CD8-positive, alpha-beta memory T cell (primary cell): ENCODE measurements around the gene TLR9. TPM values are rescaled to one million over a fixed set of nuclear protein-coding genes. Genes with fewer than 3 reads are reported as not detected.

Experiments used
- CTCF ChIA-PET: fragments of 350-600 bp; sonication (Branson Sonifier 250); formaldehyde crosslinking; loops from one replicate; lab custom pipeline; 2021; ENCODE audit warnings: antibody characterized with exemption; lab: Charles Lee
- POLR2A ChIA-PET: fragments of 350-600 bp; sonication (Branson Sonifier 250); formaldehyde crosslinking; loops from one replicate; lab custom pipeline; 2021; ENCODE audit warnings: antibody characterized with exemption; lab: Charles Lee
- DNase-seq, 5 donors: peaks; one replicate each; pipeline versions ENCODE4 v3.0.0 to v3.0.0-alpha.2; 2020 to 2022; ENCODE audit warnings: mixed read lengths in 1 of 5
- H3K27ac ChIP-seq: one replicate; pipeline ENCODE4 v1.7.0; 2013; ENCODE audit warnings: low read depth, mild to moderate bottlenecking, low read length, moderate library complexity
- H3K27me3 ChIP-seq: 2 replicates; pipeline ENCODE4 v1.7.0; 2013; ENCODE audit warnings: low read length, mild to moderate bottlenecking; ENCODE audit not compliant: insufficient read depth, poor library complexity, severe bottlenecking
- H3K36me3 ChIP-seq: 2 replicates; pipeline ENCODE4 v1.7.0; 2013; ENCODE audit warnings: mild to moderate bottlenecking, low read length, moderate library complexity; ENCODE audit not compliant: insufficient read depth
- H3K4me1 ChIP-seq: 2 replicates; pipeline ENCODE4 v1.7.0; 2013; ENCODE audit warnings: mild to moderate bottlenecking, low read length, moderate library complexity; ENCODE audit not compliant: insufficient read depth
- H3K4me3 ChIP-seq: 2 replicates; pipeline ENCODE4 v1.7.0; 2013; ENCODE audit warnings: mild to moderate bottlenecking, low read length
- H3K9me3 ChIP-seq: 2 replicates; pipeline ENCODE4 v1.7.0; 2013; ENCODE audit warnings: mild to moderate bottlenecking, low read length
- H3K27ac Mint-ChIP-seq, 8 donors: one replicate each; pipeline ENCODE4 v1.8.0; 2020 to 2021; ENCODE audit warnings: mixed read lengths in 8 of 8, mild to moderate bottlenecking in 6 of 8, inconsistent platforms in 3 of 8, moderate library complexity in 3 of 8
- H3K27me3 Mint-ChIP-seq, 2 donors: one replicate each; pipeline ENCODE4 v1.8.0; 2020 to 2021; ENCODE audit warnings: mixed read lengths in 2 of 2, mild to moderate bottlenecking in 1 of 2, moderate library complexity in 1 of 2
- H3K36me3 Mint-ChIP-seq, 3 donors: one replicate each; pipeline ENCODE4 v1.8.0; 2020 to 2021; ENCODE audit warnings: mixed read lengths in 3 of 3, inconsistent platforms in 1 of 3, mild to moderate bottlenecking in 1 of 3
- H3K4me1 Mint-ChIP-seq, 3 donors: one replicate each; pipeline ENCODE4 v1.8.0; 2020 to 2021; ENCODE audit warnings: mixed read lengths in 3 of 3, inconsistent platforms in 1 of 3, mild to moderate bottlenecking in 1 of 3
- H3K4me3 Mint-ChIP-seq, 7 donors: one replicate each; pipeline ENCODE4 v1.8.0; 2020 to 2021; ENCODE audit warnings: mixed read lengths in 7 of 7, mild to moderate bottlenecking in 6 of 7, moderate library complexity in 4 of 7, inconsistent platforms in 2 of 7
- H3K9me3 Mint-ChIP-seq, 5 donors: one replicate each; pipeline ENCODE4 v1.8.0; 2020 to 2022; ENCODE audit warnings: mixed read lengths in 5 of 5, mild to moderate bottlenecking in 3 of 5, moderate library complexity in 2 of 5, inconsistent platforms in 1 of 5
- polyA plus RNA-seq: library from polyadenylated mRNA; unstranded; fragments of 300-500 nt; fragmentation: Illumina TruSeq; gene quantifications from one replicate; pipeline ENCODE4 v1.2.3, GENCODE V29; 2021
- total RNA-seq, 2 experiments: library from RNA; stranded (reverse); gene quantifications; one replicate each; pipeline ENCODE4 v1.2.3, GENCODE V29; 2021

TLR9 gene
- total and polyA plus RNA-seq, 3 experiments from 2014 or later, result 0.16 to 0.22 (median 0.16) TPM

DNA sequence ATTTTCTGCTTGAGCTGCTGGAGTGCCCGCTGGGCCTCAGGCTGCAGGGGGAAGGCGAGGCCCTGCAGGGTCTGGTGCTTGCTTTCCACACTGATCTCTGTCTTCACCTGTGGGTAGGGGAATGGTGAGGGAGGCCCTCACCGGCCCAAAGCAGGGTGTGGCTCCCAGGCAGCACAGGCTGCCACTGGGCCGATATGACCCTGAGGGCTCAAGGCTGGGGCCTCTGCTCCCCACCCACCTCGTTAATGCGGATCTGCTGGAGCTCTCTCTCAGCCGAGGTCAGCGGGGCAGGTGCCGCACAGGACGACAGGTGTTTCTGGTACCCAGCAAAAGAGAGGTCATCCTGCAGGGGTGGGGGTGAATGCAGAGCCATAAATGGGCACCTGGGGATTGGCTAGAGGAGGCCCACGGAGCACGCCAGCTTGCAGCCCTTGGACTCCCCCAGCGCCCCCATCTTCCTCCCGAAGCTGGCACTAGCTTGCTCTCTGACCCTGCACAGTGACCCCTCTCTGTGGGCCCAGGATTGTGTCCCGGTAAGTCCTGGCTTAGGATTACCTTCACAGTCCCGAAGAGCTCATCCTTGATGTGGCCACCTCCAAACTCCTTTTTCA is 5.5 kb upstream of the TLR9 start:
- H3K27me3 Mint-ChIP-seq, result peaks cover 0 to 2% of the 10 kb centered on the region in 2 donors
- Histone ChIP-seq H3K36me3 (peaks cover 26% of the 10 kb centered on the region), H3K27ac (no peak overlapping the region), H3K4me1 (peaks cover 53% of the 10 kb centered on the region), H3K27me3 (no peaks in the 10 kb centered on the region), H3K9me3 (no peaks in the 10 kb centered on the region), H3K4me3 (no peak overlapping the region)
- ChIA-PET POLR2A (interaction anchor here (0.6 to 1.3 kb wide), 5 partner anchors 7 to 111 kb away, joined by 3 to 10 read pairs (median 3); no protein-coding TSS in a partner anchor), CTCF (interaction anchor here (0.7 to 5.3 kb wide), 27 partner anchors 9 to 229 kb away, joined by 3 to 115 read pairs (median 9); partner anchors contain the start of genes PPM1M and WDR82)
- H3K9me3 Mint-ChIP-seq, result no peaks in the 10 kb centered on the region
- peaks cover 39 to 71% (median 52%) of the 10 kb centered on the region in 3 donors for H3K4me1 Mint-ChIP-seq
- peak overlapping the region in 1 of 7 donors; percentile 31 for H3K4me3 Mint-ChIP-seq
- peaks cover 0 to 79% (median 6%) of the 10 kb centered on the region in 3 donors for H3K36me3 Mint-ChIP-seq
- peak overlapping the region in 5 of 8 donors; percentile 13 to 93 (median 87) for H3K27ac Mint-ChIP-seq
- peak in 1 of 5 donors; percentile 46 for DNase-seq

DNA sequence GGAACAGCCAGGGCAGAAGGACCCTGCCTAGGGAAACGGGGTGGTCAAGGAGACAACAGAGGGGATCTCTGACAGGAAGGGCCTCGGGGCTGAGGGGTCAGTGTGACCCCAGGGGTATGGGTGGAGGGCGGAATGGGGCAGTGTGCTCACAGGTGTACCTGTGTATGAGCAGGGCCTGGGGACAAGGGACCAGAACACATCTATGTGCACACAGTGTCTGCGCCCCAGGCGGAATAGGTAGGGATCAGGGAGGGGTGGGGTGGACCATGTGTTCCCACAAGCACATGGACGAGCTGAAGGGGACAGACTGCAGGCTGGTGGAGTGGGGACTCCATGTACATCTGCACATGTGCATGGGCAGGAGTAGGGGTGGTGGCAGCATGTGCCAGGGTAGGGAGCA is 5.0 kb upstream of the TLR9 start:
- H3K9me3 ChIP-seq, result no peaks in the 10 kb centered on the region
- DNase-seq, result no peak
- Mint-ChIP-seq H3K4me3 (no peak overlapping the region), H3K4me1 (peaks cover 40 to 71% (median 52%) of the 10 kb centered on the region in 3 donors), H3K36me3 (peaks cover 0 to 74% (median 6%) of the 10 kb centered on the region in 3 donors), H3K27me3 (no peaks in the 10 kb centered on the region), H3K9me3 (no peaks in the 10 kb centered on the region), H3K27ac (peak overlapping the region in 4 of 8 donors; percentile 35 to 93 (median 90))
- peaks cover 26% of the 10 kb centered on the region for H3K36me3 ChIP-seq
- no peaks in the 10 kb centered on the region for H3K27me3 ChIP-seq
- H3K4me1 ChIP-seq, result peaks cover 54% of the 10 kb centered on the region
- ChIA-PET CTCF (interaction anchor here (0.7 to 5.3 kb wide), 16 partner anchors 11 to 228 kb away, joined by 3 to 115 read pairs (median 14); partner anchors contain the start of genes PPM1M and WDR82), POLR2A (interaction anchor here (0.6 to 1.3 kb wide), 3 partner anchors 8 to 111 kb away, joined by 3 to 10 read pairs (median 4); no protein-coding TSS in a partner anchor)
- H3K27ac ChIP-seq, result no peak overlapping the region
- H3K4me3 ChIP-seq, result no peak overlapping the region

DNA sequence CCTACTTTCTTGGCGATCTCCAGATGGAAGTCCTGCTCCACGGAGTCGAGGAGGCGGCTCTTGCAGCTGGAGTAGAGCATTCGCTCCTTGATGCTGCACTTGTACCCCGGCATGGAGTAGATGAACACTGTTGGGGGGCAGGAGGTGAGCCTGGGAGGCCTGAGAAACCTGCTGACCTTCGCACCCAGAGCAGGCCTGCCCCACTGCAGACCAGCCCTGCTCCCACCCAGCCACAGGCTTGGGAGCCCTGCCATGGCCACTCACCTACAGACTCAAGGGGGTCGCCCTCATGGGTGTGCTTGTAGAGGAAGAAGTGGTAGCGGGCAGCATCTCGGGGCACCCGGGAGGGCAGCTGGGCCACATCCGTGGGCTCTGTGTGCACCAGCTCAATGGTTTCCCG is 4.2 kb upstream of the TLR9 start:
- H3K27ac Mint-ChIP-seq, result no peak overlapping the region
- ChIA-PET POLR2A (interaction anchor here (0.6 to 0.7 kb wide), 2 partner anchors 9 to 511 kb away, joined by 3 to 6 read pairs; partner anchors contain the start of gene TWF2), CTCF (interaction anchor here (0.7 to 5.3 kb wide), 4 partner anchors 10 to 111 kb away, joined by 3 to 115 read pairs (median 55); no protein-coding TSS in a partner anchor)
- no peak for DNase-seq
- peaks cover 39 to 68% (median 45%) of the 10 kb centered on the region in 3 donors for H3K4me1 Mint-ChIP-seq
- H3K36me3 ChIP-seq, result peaks cover 26% of the 10 kb centered on the region
- H3K9me3 ChIP-seq, result no peaks in the 10 kb centered on the region
- no peak overlapping the region for H3K4me3 Mint-ChIP-seq
- no peak overlapping the region for H3K4me3 ChIP-seq
- H3K27me3 Mint-ChIP-seq, result no peaks in the 10 kb centered on the region
- H3K27ac ChIP-seq, result no peak overlapping the region
- peaks cover 0 to 68% (median 6%) of the 10 kb centered on the region in 3 donors for H3K36me3 Mint-ChIP-seq
- no peaks in the 10 kb centered on the region for H3K27me3 ChIP-seq
- no peaks in the 10 kb centered on the region for H3K9me3 Mint-ChIP-seq
- H3K4me1 ChIP-seq, result peaks cover 56% of the 10 kb centered on the region

DNA sequence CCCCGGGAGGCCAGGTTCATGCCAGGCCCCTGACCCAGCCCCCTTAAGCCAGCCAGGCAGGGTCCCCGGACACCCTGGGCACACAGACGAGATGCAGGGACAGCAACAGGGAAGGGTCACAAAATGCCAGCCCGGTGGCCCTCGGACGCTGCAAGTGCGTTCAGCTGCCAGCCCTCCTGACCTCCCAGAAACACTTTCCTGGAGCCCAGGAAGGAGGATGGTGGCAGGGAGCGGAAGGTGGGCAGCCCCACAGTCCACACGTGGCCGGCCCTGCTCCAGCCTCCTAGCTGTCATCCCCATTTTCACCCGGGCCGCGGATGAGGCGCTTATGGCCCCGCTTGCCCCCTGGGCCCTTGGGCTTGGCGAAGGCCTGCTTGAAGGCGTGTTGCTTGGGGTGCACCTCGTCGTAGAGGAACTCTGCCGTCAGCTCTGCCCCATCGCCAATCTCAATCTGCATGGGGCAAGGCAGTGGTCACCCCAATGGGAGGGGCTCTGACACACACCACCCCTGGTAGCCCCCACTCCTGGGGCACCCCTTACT is 3.4 kb upstream of the TLR9 start:
- H3K27ac Mint-ChIP-seq, result no peak overlapping the region
- Histone ChIP-seq H3K36me3 (peaks cover 26% of the 10 kb centered on the region), H3K4me3 (no peak overlapping the region), H3K27ac (no peak overlapping the region), H3K4me1 (peaks cover 56% of the 10 kb centered on the region), H3K27me3 (no peaks in the 10 kb centered on the region), H3K9me3 (no peaks in the 10 kb centered on the region)
- CTCF ChIA-PET, result interaction anchor here (0.9 to 5.3 kb wide), 4 partner anchors 10 to 217 kb away, joined by 4 to 115 read pairs (median 55); no protein-coding TSS in a partner anchor
- H3K9me3 Mint-ChIP-seq, result no peaks in the 10 kb centered on the region
- peaks cover 38 to 68% (median 44%) of the 10 kb centered on the region in 3 donors for H3K4me1 Mint-ChIP-seq
- POLR2A ChIA-PET, result no interaction called here
- H3K36me3 Mint-ChIP-seq, result peaks cover 0 to 59% (median 6%) of the 10 kb centered on the region in 3 donors
- H3K4me3 Mint-ChIP-seq, result no peak overlapping the region
- no peaks in the 10 kb centered on the region for H3K27me3 Mint-ChIP-seq
- DNase-seq, result no peak

DNA sequence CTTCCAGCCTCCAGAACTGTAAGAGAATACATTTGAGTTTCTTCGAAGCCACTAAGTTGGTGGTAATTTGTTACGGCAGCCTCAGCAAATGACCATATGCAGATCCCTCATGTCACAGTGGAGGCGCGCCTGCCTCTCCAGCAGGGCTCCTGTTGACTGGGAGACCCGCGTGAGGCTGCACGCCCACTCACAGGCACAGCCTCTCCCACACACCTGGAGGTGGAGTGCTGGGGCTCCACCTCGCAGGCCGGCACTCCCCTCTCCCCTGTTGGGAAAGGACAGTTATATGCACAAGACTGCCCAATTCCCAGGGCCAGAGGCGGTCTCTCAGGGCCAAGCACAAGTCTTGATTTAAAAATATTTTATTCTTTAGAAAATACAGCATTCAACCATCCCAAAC is 2.8 kb upstream of the TLR9 start:
- ChIA-PET CTCF (interaction anchor here (0.9 to 5.3 kb wide), 3 partner anchors 9 to 218 kb away, joined by 3 to 106 read pairs (median 4); no protein-coding TSS in a partner anchor), POLR2A (no interaction called here)
- Mint-ChIP-seq H3K27me3 (no peaks in the 10 kb centered on the region), H3K9me3 (no peaks in the 10 kb centered on the region), H3K4me3 (peak overlapping the region in 1 of 7 donors; percentile 38), H3K36me3 (peaks cover 0 to 55% (median 6%) of the 10 kb centered on the region in 3 donors), H3K4me1 (peaks cover 42 to 68% (median 44%) of the 10 kb centered on the region in 3 donors), H3K27ac (peak overlapping the region in 1 of 8 donors; percentile 74)
- DNase-seq, result no peak
- Histone ChIP-seq H3K4me1 (peaks cover 60% of the 10 kb centered on the region), H3K9me3 (no peaks in the 10 kb centered on the region), H3K27ac (no peak overlapping the region), H3K27me3 (no peaks in the 10 kb centered on the region), H3K36me3 (peaks cover 26% of the 10 kb centered on the region), H3K4me3 (no peak overlapping the region)

DNA sequence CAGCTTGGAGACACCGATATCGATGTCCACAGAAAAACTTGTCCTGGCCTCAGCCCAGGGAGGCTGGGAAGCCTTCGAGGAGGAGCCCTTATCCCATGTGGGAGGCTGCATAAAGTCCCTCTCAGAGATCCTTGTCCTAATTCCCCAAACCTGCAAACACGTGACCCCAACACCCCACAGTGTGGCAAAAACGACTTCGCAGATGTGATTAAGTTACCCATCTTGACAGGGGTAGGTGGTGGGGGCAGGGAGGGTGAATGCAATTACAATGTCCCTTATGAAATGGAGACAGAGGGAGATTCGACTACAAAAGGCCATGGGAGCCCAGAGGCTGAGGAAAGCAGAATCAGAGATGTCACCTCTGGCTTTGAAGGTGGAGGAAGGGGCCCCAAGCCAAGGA is 2.3 kb upstream of the TLR9 start:
- Histone ChIP-seq H3K36me3 (peaks cover 26% of the 10 kb centered on the region), H3K27me3 (no peaks in the 10 kb centered on the region), H3K4me1 (peaks cover 60% of the 10 kb centered on the region), H3K9me3 (no peaks in the 10 kb centered on the region), H3K4me3 (no peak overlapping the region), H3K27ac (no peak overlapping the region)
- Mint-ChIP-seq H3K36me3 (peaks cover 0 to 50% (median 6%) of the 10 kb centered on the region in 3 donors), H3K4me1 (peaks cover 43 to 68% (median 47%) of the 10 kb centered on the region in 3 donors), H3K9me3 (no peaks in the 10 kb centered on the region), H3K27me3 (no peaks in the 10 kb centered on the region), H3K27ac (peak overlapping the region in 4 of 8 donors; percentile 36 to 74 (median 54)), H3K4me3 (peak overlapping the region in 1 of 7 donors; percentile 38)
- ChIA-PET POLR2A (no interaction called here), CTCF (interaction anchor here (1.3 to 3.6 kb wide), 4 partner anchors 10 to 218 kb away, joined by 3 to 21 read pairs (median 5); no protein-coding TSS in a partner anchor)
- DNase-seq, result no peak

DNA sequence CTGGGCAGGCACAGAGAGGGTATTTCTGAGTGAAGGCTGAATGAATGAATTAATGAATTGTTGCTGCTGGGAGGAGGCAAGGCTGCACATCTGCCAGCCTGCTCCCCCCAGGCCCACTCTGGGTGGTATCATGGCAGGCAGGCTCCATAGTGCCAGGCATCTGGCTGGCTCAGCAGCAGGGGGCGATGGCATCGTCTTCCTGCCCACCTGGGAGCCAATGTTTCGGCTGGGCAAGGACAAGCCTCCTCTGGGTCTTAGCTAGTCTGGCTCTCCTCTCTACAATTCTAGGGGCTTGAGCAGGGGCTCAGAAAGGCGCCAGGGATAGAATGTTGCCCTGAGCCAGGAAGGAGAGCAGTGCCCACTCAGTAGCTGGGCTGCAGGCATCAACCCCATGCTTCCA is 1.7 kb upstream of the TLR9 start:
- Mint-ChIP-seq H3K4me3 (no peak overlapping the region), H3K36me3 (peaks cover 0 to 44% (median 6%) of the 10 kb centered on the region in 3 donors), H3K27ac (peak overlapping the region in 6 of 8 donors; percentile 2 to 91 (median 53)), H3K9me3 (no peaks in the 10 kb centered on the region), H3K4me1 (peaks cover 46 to 69% (median 46%) of the 10 kb centered on the region in 3 donors), H3K27me3 (no peaks in the 10 kb centered on the region)
- Histone ChIP-seq H3K27me3 (no peaks in the 10 kb centered on the region), H3K9me3 (no peaks in the 10 kb centered on the region), H3K4me1 (peaks cover 60% of the 10 kb centered on the region), H3K27ac (no peak overlapping the region), H3K36me3 (peaks cover 24% of the 10 kb centered on the region), H3K4me3 (no peak overlapping the region)
- CTCF ChIA-PET, result interaction anchor here (0.7 to 3.6 kb wide), 5 partner anchors 9 to 219 kb away, joined by 3 to 21 read pairs (median 4); partner anchors contain the start of gene WDR82
- POLR2A ChIA-PET, result no interaction called here
- DNase-seq, result no peak
